HEK293 (cell line): ENCODE results near the gene HSF5.

Source experiments
- CTCF ChIA-PET: fragments of 350-600 bp; formaldehyde crosslinking; extraction: SDS; loops from one replicate; lab custom pipeline; 2021; ENCODE audit warnings: antibody characterized with exemption; lab: Yijun Ruan, JAX
- POLR2A ChIA-PET: fragments of 300-600 bp; formaldehyde crosslinking; extraction: SDS; loops from one replicate; lab custom pipeline; 2020; ENCODE audit warnings: antibody characterized with exemption, inconsistent platforms; lab: Yijun Ruan, JAX
- H3K27ac ChIP-seq: fragments of 200-500 bp; sonication (Bioruptor generic); 2 replicates; pipeline ENCODE4 v1.5.1; 2014; ENCODE audit warnings: low read depth, low read length, control low read depth, inconsistent platforms; ENCODE audit errors: extremely low read depth
- H3K36me3 ChIP-seq, 2 experiments: fragments of 200-500 bp in 1 of 2; sonication (Bioruptor generic) in 1 of 2; 1 replicate in 1 of 2; 2 replicates in 1 of 2; pipeline ENCODE4 v1.5.1; 2014 to 2017; ENCODE audit warnings: inconsistent platforms in 2 of 2, low read length in 2 of 2; ENCODE audit not compliant: control insufficient read depth in 2 of 2, insufficient read depth in 1 of 2
- H3K4me1 ChIP-seq: fragments of 200-500 bp; sonication (Bioruptor generic); 2 replicates; pipeline ENCODE4 v1.5.1; 2014; ENCODE audit warnings: mild to moderate bottlenecking, low read length, inconsistent platforms; ENCODE audit not compliant: control insufficient read depth, insufficient read depth
- H3K4me3 ChIP-seq: 2 replicates; pipeline ENCODE4 v1.5.1; 2011; ENCODE audit warnings: low read depth, mild to moderate bottlenecking, control low read depth, low read length, moderate library complexity
- H3K9me3 ChIP-seq: fragments of 200-500 bp; sonication (Bioruptor generic); 2 replicates; pipeline ENCODE4 v1.5.1; 2014; ENCODE audit warnings: low read depth, low read length, inconsistent platforms; ENCODE audit not compliant: control insufficient read depth, insufficient read depth
- GLIS1 ChIP-seq: fragments of 450-650 bp; formaldehyde crosslinking; IDR thresholded peaks from 2 replicates; pipeline ENCODE4 v1.5.1; 2016; ENCODE audit warnings: missing biosample characterization, missing genetic modification characterization
- HIC1 ChIP-seq: fragments of 450-650 bp; formaldehyde crosslinking; IDR thresholded peaks from 2 replicates; pipeline ENCODE4 v1.5.1; 2016; ENCODE audit warnings: missing biosample characterization, missing genetic modification characterization
- PRDM1 ChIP-seq: fragments of 450-650 bp; formaldehyde crosslinking; IDR thresholded peaks from 2 replicates; pipeline ENCODE4; 2016; ENCODE audit warnings: missing biosample characterization, missing genetic modification characterization
- SP2 ChIP-seq: fragments of 450-650 bp; formaldehyde crosslinking; IDR thresholded peaks from 2 replicates; pipeline ENCODE4 v1.5.1; 2016; ENCODE audit warnings: missing biosample characterization, missing genetic modification characterization
- YY2 ChIP-seq: fragments of 450-650 bp; formaldehyde crosslinking; IDR thresholded peaks from 2 replicates; pipeline ENCODE4 v1.5.1; 2016; ENCODE audit warnings: missing biosample characterization, missing genetic modification characterization
- ZBTB49 ChIP-seq: fragments of 450-650 bp; formaldehyde crosslinking; IDR thresholded peaks from 2 replicates; pipeline ENCODE4 v1.5.1; 2016; ENCODE audit warnings: missing biosample characterization, missing genetic modification characterization, low read depth
- ZEB2 ChIP-seq: fragments of 450-650 bp; formaldehyde crosslinking; IDR thresholded peaks from 2 replicates; pipeline ENCODE4 v1.5.1; 2016; ENCODE audit warnings: missing biosample characterization, missing genetic modification characterization
- ZNF148 ChIP-seq: fragments of 450-650 bp; formaldehyde crosslinking; IDR thresholded peaks from 2 replicates; pipeline ENCODE4 v1.5.0; 2017; ENCODE audit warnings: missing biosample characterization, missing genetic modification characterization, borderline replicate concordance
- ZNF23 ChIP-seq: fragments of 450-650 bp; formaldehyde crosslinking; IDR thresholded peaks from 2 replicates; pipeline ENCODE4 v1.5.1; 2016; ENCODE audit warnings: missing biosample characterization, missing genetic modification characterization, borderline replicate concordance
- ZNF366 ChIP-seq: fragments of 450-650 bp; formaldehyde crosslinking; conservative IDR thresholded peaks from 2 replicates; pipeline ENCODE4 v1.5.1; 2016; ENCODE audit warnings: missing biosample characterization, missing genetic modification characterization
- ZNF514 ChIP-seq: fragments of 450-650 bp; formaldehyde crosslinking; IDR thresholded peaks from 2 replicates; pipeline ENCODE4 v1.5.1; 2016; ENCODE audit warnings: missing biosample characterization, missing genetic modification characterization
- ZNF626 ChIP-seq: fragments of 450-650 bp; sonication (Bioruptor Pico); formaldehyde crosslinking; IDR thresholded peaks from 2 replicates; pipeline ENCODE4 v1.5.1; 2018; ENCODE audit warnings: missing biosample characterization, missing genetic modification characterization, inconsistent platforms
- ZNF660 ChIP-seq: fragments of 450-650 bp; IDR thresholded peaks from 2 replicates; pipeline ENCODE4 v1.5.1; 2018; ENCODE audit warnings: missing biosample characterization, mild to moderate bottlenecking, missing genetic modification characterization
- ZNF776 ChIP-seq: fragments of 450-650 bp; formaldehyde crosslinking; IDR thresholded peaks from 2 replicates; pipeline ENCODE4 v1.5.0; 2017; ENCODE audit warnings: missing biosample characterization, missing genetic modification characterization, borderline replicate concordance
- TF ChIP-seq, protein P1 (sequence below): fragments of 450-650 bp; formaldehyde crosslinking; IDR thresholded peaks from 2 replicates; pipeline ENCODE4 v1.5.1; 2016; ENCODE audit warnings: missing biosample characterization, missing genetic modification characterization
- TF ChIP-seq, protein P2 (sequence below): fragments of 450-650 bp; formaldehyde crosslinking; IDR thresholded peaks from 2 replicates; pipeline ENCODE4 v1.5.1; 2016; ENCODE audit warnings: missing biosample characterization, missing genetic modification characterization

HSF5 gene

GRCh38 chr17:58508341-58509067 lies 20.3 kb upstream of the HSF5 start:
- no peak overlapping the region for H3K27ac ChIP-seq
- POLR2A ChIA-PET: no interaction called here
- H3K36me3 ChIP-seq: peaks cover 70 to 96% of the 10 kb centered on the region in 2 experiments

DNA sequence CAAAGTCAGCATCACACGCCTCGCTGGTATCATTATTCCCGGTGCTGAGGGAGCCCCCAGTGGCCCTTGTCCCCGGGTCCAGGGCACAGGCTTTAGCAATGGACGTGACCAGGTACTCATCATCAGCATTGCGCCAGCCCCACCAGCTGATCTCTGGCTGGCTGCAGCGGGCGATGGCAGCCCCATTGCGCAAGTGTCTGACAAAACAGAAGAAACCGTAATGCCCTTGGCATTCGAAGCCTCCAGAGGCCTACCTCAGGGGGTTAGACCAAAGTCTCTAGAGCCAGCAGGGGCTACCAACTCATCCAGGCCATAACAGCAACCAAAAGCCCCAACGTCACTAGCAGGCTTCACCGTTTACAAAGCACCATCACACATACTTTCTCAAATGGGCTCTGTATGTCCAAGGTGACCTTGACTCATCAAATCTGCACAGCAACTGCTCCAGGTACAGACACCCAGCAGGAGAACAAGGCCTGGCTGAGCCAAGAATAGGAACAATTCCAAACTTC lies 19.0 kb upstream of the HSF5 start:
- H3K36me3 ChIP-seq: peaks cover 80 to 100% of the 10 kb centered on the region in 2 experiments
- H3K4me3 ChIP-seq: no peak overlapping the region
- no peak overlapping the region for H3K27ac ChIP-seq
- ChIA-PET CTCF (no interaction called here), POLR2A (no interaction called here)
- H3K9me3 ChIP-seq: no peaks in the 10 kb centered on the region
- TF ChIP-seq GLIS1 (tag by site-specific recombination) (0 out of 2 replicates have a peak, but pooled peaks have one; percentile 2), ZNF148 (tag by site-specific recombination) (no peak)
- no peaks in the 10 kb centered on the region for H3K4me1 ChIP-seq

More at GRCh38 chr17:58508341-58509067, 20.3 kb upstream of the HSF5 start:
- Histone ChIP-seq H3K4me3 (no peak overlapping the region), H3K9me3 (no peaks in the 10 kb centered on the region), H3K4me1 (no peaks in the 10 kb centered on the region)
- CTCF ChIA-PET: no interaction called here
- TF ChIP-seq ZBTB49 (no peak), ZNF23 (tag by site-specific recombination) (no peak), SP2 (tag by site-specific recombination) (no peak), HIC1 (tag by site-specific recombination) (no peak), ZNF514 (tag by site-specific recombination) (no peak)

DNA sequence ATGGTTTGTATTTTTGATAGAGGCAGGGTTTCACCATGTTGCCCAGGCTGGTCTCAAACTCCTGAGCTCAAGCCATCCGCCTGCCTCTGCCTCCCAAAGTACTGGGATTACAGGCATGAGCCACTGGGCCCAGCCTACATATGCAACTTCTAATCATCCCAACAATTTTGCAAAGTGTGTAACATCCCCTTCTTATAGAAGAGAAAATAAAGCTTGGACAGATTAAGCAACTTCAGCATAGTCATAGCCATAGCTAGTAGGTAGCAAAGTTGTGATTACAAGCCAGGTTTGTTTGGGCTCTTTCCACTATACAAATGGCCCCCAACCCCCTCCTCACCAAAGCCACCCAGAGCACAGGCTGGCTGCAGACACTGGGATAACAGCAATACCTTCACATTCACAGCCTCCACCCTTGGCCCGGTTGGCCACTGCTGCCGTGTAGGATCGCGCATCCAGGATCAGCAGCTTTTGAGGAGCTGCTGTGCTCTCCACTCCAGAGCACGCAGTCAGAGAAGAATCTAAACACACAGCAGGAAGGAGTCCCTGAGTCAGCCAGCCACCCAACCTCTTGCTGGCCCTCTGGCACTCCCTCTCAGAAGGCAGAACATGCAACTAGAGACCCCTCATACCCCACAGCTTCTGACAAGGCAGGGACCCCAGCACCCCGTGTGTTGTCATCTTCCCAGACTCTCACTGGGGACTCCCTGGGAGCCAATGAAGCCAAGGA lies 18.3 kb upstream of the HSF5 start:
- H3K36me3 ChIP-seq: peaks cover 80 to 100% of the 10 kb centered on the region in 2 experiments
- POLR2A ChIA-PET: interaction anchor here (1.3 kb wide), 1 partner anchor 8 kb away, joined by 6 read pairs; the partner anchor contains the start of gene MTMR4
- no peaks in the 10 kb centered on the region for H3K4me1 ChIP-seq
- no peak overlapping the region for H3K27ac ChIP-seq
- no peak overlapping the region for H3K4me3 ChIP-seq
- CTCF ChIA-PET: no interaction called here
- no peaks in the 10 kb centered on the region for H3K9me3 ChIP-seq
- TF ChIP-seq ZNF776 (no peak), ZNF660 (tag by site-specific recombination) (no peak), ZNF366 (tag by site-specific recombination) (no peak), ZEB2 (tag by site-specific recombination) (no peak), ZNF626 (tag by site-specific recombination) (no peak), YY2 (no peak), PRDM1 (tag by site-specific recombination) (no peak), ZNF514 (tag by site-specific recombination) (no peak)
- TF ChIP-seq, protein P1, sequence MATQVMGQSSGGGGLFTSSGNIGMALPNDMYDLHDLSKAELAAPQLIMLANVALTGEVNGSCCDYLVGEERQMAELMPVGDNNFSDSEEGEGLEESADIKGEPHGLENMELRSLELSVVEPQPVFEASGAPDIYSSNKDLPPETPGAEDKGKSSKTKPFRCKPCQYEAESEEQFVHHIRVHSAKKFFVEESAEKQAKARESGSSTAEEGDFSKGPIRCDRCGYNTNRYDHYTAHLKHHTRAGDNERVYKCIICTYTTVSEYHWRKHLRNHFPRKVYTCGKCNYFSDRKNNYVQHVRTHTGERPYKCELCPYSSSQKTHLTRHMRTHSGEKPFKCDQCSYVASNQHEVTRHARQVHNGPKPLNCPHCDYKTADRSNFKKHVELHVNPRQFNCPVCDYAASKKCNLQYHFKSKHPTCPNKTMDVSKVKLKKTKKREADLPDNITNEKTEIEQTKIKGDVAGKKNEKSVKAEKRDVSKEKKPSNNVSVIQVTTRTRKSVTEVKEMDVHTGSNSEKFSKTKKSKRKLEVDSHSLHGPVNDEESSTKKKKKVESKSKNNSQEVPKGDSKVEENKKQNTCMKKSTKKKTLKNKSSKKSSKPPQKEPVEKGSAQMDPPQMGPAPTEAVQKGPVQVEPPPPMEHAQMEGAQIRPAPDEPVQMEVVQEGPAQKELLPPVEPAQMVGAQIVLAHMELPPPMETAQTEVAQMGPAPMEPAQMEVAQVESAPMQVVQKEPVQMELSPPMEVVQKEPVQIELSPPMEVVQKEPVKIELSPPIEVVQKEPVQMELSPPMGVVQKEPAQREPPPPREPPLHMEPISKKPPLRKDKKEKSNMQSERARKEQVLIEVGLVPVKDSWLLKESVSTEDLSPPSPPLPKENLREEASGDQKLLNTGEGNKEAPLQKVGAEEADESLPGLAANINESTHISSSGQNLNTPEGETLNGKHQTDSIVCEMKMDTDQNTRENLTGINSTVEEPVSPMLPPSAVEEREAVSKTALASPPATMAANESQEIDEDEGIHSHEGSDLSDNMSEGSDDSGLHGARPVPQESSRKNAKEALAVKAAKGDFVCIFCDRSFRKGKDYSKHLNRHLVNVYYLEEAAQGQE (tag by site-specific recombination): no peak
- TF ChIP-seq, protein P2, sequence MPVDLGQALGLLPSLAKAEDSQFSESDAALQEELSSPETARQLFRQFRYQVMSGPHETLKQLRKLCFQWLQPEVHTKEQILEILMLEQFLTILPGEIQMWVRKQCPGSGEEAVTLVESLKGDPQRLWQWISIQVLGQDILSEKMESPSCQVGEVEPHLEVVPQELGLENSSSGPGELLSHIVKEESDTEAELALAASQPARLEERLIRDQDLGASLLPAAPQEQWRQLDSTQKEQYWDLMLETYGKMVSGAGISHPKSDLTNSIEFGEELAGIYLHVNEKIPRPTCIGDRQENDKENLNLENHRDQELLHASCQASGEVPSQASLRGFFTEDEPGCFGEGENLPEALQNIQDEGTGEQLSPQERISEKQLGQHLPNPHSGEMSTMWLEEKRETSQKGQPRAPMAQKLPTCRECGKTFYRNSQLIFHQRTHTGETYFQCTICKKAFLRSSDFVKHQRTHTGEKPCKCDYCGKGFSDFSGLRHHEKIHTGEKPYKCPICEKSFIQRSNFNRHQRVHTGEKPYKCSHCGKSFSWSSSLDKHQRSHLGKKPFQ (tag by site-specific recombination): no peak
